GM19372 (cell line): Measurements from ENCODE around the gene TMEM138.

Experiments
- ATAC-seq: cut with Tn5 transposase; IDR thresholded peaks from one replicate; pipeline ENCODE4 v1.9.1; 2021; ENCODE audit warnings: mild to moderate bottlenecking, low read depth, moderate library complexity; ENCODE audit not compliant: unreplicated experiment

TMEM138 gene

GRCh38 chr11:61403658-61404057, 41.5 kb downstream of the TMEM138 start:
- no peak for ATAC-seq

GRCh38 chr11:61404103-61404502, 41.9 kb downstream of the TMEM138 start:
- ATAC-seq = no peak

GRCh38 chr11:61404641-61405040, 42.5 kb downstream of the TMEM138 start:
- no peak for ATAC-seq

GRCh38 chr11:61406067-61406466, 43.9 kb downstream of the TMEM138 start:
- ATAC-seq = no peak

- no peak for ATAC-seq
Observed at GRCh38 chr11:61406991-61407728, 45.0 kb downstream of the TMEM138 start.

DNA sequence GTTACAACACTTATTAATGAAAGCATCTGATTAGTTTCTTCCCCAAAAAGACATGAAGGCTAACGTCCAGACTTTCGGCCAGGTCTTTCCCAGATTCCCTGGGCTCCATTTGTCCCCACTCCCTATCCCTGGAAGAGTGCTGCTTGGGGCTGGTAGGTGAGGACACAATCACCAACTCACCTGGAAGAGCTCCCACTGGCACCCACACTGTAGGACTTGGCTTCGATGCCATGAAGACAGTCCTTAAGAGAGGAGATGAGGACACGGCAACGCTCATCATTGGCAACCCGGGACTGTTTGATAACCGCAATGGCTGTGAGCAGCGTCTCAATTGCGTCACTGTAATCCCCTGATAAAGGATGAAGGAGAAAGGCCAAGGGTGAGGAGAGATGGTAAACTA, 49.4 kb downstream of the TMEM138 start:
- no peak for ATAC-seq

DNA sequence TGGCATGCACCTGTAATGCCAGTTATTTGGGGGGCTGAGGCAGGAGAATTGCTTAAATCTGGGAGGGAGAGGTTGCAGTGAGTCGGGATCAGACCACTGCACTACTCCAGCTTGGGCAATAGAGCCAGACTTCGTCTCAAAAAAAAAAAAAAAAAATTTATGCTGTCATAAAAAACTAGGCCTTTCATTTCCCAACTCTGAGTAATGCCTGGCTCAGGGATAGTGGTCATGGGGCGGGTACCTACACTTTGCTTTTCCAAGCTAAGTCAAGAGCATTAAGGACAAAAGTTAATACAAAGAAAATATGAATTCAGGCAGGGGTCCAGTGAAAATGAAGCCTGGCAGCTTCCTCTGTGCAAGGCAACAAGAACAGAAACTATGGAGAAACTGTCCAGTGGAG, 51.3 kb downstream of the TMEM138 start:
- no peak for ATAC-seq

DNA sequence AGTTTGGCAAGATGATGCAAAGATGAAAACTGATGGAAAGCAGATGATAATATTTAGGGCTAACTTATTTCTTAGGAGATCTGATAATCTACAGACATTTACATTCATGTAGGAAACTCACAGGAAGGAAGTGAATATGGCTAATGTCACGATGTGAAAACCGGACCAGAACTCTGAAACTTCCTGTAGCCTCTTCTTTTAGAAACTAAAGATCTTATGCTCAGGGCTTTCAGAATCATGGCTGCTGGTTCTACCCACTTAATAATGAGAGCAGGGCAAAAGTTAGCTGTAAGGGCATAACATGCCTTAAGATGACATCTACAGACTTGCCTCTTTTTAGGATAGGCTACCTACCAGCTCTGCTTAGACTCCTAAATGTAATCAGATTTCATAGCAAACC, 52.4 kb downstream of the TMEM138 start:
- no peak for ATAC-seq

GRCh38 chr11:61415381-61415780, 53.2 kb downstream of the TMEM138 start:
- ATAC-seq = no peak

DNA sequence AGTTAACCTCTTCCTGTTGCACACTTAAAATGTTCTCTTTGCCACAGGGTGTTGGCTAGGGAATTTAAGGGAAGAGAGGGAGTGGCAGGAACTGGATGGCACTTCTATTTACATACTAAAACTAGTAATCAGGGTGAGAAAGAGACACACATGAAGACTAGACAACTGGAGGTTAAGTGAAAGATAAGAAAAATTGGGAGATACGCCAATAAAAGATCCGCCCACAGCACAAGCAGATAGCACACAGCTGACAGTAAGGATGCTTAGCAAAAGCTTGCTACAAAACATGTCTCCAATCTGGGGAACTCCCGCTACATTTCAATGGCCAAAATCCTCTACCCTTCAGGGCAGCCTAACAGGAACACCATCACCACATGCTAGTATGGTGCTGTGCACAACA, 54.8 kb downstream of the TMEM138 start:
- no peak for ATAC-seq

- ATAC-seq = no peak
Observed at GRCh38 chr11:61417670-61418069, 55.5 kb downstream of the TMEM138 start.

GRCh38 chr11:61418136-61418535, 56.0 kb downstream of the TMEM138 start:
- ATAC-seq = no peak
